HG02938 (cell line): ENCODE measurements around the gene NFX1.
"Not testable (repeated sequence)": the region's sequence is repeated elsewhere in the genome, so short reads cannot be mapped to it uniquely, and the experiment has no call there.

Experiments used
- ATAC-seq: cut with Tn5 transposase; IDR thresholded peaks from one replicate; pipeline ENCODE4 v1.9.1; 2021; ENCODE audit warnings: mild to moderate bottlenecking, moderate library complexity; ENCODE audit not compliant: unreplicated experiment

The NFX1 gene

GRCh38 chr9:33385979-33386640 lies 95.8 kb downstream of the NFX1 start:
- not testable (repeated sequence) for ATAC-seq

- not testable (repeated sequence) for ATAC-seq
These were observed 96.3 kb downstream of the NFX1 start for GRCh38 chr9:33386641-33386996.

DNA sequence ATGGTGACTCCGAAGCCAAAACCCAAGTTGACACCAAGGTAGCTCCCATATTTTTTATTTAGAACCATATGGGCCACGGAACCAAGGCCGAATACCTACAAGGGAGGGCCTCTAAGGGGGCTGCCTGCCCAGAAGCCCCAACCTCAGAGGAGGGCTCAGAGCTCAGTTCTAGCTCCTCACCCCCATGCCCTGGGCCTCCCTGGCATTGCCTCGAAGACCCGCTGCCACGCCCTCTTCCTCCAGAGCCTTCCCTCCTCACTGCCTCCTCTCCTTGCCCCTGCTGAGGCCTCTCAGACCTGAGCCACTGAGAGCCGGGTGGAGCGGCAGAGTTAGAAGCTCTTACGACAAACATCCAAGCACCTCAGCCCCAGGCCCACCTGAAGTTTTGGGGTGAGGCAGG lies 96.7 kb downstream of the NFX1 start:
- ATAC-seq = not testable (repeated sequence)

DNA sequence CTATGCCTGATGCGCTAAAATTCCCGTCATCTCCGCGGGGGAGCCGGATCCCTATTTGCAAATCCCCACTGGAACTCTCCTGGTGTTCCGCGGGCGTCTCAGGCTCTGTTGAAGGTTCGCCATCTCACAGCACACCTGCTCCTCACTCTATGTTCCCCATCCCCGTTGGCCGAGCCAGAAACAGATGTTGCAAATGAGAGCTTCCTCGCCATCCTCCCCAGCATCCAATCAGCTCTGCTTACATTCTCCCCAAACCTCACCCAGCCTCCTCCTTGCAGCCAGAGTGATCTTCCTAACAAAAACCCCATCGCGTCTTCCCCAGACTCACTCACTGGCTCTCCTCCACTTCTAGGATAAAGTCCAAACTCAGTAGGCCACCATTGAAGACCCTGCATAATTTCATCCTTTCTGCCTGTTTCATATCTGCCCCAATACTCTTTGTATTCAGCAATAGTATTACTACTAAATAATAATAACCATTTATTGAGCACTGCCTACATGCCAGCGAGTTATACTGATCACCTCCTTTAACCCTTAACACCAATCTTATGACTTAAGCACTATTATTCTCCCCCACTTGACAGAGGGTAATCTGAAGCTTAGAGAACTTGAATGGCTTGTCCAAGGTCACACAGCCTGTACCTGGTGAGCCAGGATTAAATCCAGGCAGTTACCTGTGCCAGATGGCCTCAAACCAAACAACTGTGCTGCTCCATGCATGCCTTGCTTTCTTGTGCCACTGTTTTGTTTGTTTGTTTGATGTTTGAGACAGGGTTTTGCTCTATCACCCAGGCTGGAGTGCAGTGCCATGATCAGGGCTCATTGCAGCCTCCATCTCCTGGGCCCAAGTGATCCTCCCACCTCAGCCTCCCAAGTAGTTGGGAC lies 98.0 kb downstream of the NFX1 start:
- ATAC-seq = no peak

DNA sequence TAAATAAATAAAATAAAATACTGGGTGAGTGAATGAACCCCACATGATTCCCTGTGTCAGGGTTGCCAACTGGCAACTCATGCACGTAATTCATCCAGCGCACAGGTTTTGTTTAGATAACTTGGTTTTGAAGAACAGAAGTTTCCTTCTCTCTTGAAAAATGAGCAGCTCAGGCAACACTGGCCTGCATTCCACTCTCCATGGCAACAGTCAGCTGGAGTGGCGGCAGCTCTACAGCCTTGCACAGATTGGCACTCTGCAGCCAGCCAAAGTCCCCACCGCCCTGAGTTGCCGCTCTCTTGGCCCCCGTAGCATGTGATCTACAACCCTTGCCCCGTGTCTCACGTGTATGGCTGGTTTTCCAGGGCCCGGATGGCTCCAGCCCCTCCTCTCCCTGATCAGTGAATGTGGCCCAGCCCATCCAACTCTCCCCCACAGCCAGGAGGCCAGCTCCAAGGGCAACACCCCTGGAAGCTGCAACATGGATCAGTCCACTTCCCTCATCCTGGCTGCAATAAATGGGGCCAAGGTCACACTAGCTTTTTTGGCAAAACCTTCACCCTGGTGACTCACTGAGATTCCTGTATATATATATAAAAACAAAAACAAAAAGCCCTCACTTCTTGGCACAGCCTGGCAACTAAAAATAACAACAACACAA lies 100.9 kb downstream of the NFX1 start:
- ATAC-seq = not testable (repeated sequence)

DNA sequence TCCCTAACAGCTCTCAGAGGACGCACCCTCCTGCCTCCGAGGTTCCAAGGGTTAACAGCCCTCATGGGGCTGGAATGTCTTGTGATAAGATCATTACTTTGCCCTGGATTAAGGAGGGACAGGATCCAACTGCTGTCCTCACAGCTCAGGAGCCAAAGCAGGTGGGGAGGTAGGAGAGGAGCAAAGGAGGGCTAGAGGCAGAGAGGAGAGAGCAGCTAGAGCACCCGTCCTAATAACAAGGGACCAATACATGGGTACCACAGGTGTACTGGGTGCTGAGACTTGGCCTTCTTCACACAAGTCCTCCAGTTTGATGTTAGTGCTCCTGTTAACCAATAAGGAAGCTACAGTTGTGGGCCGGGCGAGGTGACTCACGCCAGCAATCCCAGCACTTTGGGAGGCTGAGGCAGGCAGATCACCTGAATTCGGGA lies 102.3 kb downstream of the NFX1 start:
- not testable (repeated sequence) for ATAC-seq

- no peak for ATAC-seq
These were observed 103.3 kb downstream of the NFX1 start for GRCh38 chr9:33393581-33393980.

GRCh38 chr9:33393986-33394385 lies 103.7 kb downstream of the NFX1 start:
- ATAC-seq = not testable (repeated sequence)

DNA sequence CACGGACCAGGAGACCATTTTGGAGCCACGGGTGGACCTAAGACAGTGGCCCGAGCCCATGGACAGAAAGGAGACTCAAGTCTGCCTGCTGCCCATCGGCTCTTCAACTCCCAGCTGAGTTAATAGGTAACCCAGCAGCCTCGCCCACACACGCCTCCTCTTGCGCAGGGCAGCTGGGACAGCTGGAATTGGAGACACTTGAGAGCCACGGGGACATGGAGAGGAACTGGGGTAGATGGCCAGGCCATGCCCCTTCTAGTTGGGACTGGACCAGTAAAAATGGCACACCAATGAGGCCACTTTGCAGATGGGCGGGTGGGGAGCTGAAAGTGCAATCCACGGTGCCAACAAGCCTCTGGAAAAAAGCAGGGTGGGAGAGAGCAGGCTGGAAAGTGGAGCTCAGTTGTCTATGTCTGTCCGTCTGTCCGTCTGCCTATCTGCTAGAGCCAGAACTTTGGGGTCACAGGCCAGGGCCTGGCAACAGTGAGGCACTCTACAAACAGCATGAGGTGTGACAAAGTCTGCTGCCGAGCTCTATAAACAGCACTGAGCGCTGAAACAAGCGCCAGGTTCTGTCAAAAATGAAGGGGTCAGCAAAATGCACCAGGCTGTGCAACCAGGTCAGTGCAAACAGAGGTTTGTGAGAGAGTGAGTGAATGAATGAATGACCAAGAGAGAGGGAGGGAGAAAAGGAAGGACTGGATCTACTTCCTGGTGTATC lies 105.0 kb downstream of the NFX1 start:
- not testable (repeated sequence) for ATAC-seq

DNA sequence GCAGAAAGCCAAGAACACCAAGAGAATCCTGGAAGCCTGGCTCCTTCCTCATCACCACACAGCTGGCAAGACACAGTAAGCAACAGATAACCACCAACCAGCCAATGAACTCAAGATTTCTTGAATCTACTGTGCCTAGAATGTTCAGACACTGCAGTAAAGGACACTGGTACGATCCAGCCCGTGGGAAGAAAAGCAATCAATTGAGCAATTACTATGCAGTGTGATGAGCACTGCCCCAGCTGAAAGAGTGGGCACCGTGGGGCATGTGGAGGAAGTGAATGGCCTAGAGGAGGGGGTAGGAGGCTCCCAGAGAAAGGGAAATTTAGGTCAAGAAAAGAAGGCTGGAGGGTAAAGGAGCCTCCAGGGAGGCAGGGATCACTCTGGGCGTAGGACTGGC lies 107.5 kb downstream of the NFX1 start:
- ATAC-seq = not testable (repeated sequence)

- ATAC-seq = not testable (repeated sequence)
These were observed 108.7 kb downstream of the NFX1 start for GRCh38 chr9:33399047-33399446.

DNA sequence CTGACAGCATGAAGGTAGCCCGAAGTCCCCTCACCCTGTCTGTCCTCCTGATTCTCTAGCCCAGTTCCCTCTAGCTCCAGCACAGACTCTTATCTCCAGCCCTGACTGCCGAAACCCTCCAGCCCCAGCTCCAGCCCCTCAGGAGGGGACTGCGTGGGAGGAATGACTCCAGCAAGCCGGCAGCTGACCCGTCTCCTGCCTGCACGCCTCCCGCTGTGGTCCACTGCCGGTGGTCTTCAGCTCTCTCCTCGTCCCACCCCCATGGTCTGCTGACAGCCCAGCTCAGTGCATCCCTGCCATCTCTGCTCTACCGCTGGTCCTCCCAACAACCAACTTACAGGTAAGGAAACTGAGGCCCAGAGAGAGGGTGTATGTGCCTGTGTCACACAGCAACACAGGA lies 111.5 kb downstream of the NFX1 start:
- ATAC-seq = not testable (repeated sequence)

GRCh38 chr9:33402371-33402770 lies 112.1 kb downstream of the NFX1 start, which contains the start of gene AQP7:
TSS of gene AQP7 (minus strand) at chr9:33402568. CDS start at chr9:33401262, 1,306 bp downstream.
- not testable (repeated sequence) for ATAC-seq

- no peak for ATAC-seq
These were observed 113.8 kb downstream of the NFX1 start for GRCh38 chr9:33403941-33404787.

DNA sequence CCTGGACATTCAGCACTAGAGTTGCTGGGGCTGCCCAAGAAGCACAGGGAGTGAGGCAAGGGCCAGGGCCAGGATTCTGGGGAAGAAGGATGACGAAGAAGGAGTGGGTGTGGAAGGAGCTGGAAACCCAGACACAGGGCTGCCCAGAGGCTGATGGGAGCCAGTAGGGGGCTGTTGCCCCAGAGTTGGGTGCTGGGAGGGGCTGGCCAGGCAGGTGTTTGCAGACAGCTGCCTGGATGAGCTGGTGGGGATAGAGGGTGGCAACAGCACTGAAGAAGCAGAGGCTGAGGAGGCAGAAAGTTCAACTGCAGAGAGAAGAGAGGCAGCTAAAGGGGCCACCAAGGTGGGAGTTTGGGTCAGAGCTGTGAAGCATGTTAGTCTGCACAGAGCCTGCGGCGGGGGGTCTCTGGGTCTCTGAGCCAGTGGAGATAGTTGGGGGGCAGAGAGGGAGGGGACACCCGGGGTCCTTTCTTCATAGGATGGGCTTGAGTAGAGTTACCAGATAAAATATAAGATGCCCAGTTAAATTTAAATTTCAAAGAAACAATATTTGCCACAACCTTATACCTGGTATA lies 114.6 kb downstream of the NFX1 start:
- no peak for ATAC-seq

GRCh38 chr9:33407061-33407460 lies 116.7 kb downstream of the NFX1 start:
- no peak for ATAC-seq

- no peak for ATAC-seq
These were observed 117.8 kb downstream of the NFX1 start for GRCh38 chr9:33408087-33408486.

- ATAC-seq = no peak
These were observed 124.0 kb downstream of the NFX1 start for GRCh38 chr9:33414268-33414667.

GRCh38 chr9:33414889-33415500 lies 124.7 kb downstream of the NFX1 start:
- ATAC-seq = no peak
